Measurements from ENCODE around the gene OSBPL9. TPM values are rescaled to one million over a fixed set of nuclear protein-coding genes. Genes with fewer than 3 reads are reported as not detected.
"Not testable (repeated sequence)": the region's sequence is repeated elsewhere in the genome, so short reads cannot be mapped to it uniquely, and the experiment has no call there.

OSBPL9 gene
- total RNA-seq, 2 donors from 2014 or later = 60.0 to 60.8 TPM

DNA sequence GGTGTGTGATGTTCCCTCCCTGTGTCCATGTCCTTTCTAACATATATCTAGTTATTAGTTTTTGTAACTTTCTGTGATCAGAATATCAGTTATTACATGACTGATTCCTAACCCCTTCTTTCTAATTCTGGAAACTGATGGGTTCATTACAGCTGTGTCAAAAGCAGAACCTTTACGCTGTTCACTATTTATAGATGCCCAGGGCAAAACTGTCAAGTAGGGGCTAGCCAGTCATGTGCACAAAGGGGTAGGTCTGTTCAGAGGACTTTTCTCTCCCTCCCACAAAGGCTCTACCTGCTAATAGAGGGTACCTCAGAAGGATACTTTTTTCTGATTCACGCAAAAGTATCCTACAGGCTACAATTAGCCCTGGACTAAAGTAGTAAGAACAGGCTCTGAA lies 182.5 kb downstream of the OSBPL9 start:
- H3K27ac ChIP-seq = peak overlapping the region; percentile 23 to 60
- no peaks in the 10 kb centered on the region for H3K4me1 ChIP-seq
- H3K9me3 ChIP-seq = no peaks in the 10 kb centered on the region
- no peaks in the 10 kb centered on the region for H3K27me3 ChIP-seq
- peaks cover 47% of the 10 kb centered on the region for H3K36me3 ChIP-seq
- no peak for DNase-seq (ENCODE audit: low spot score)
- TF ChIP-seq, protein P1, sequence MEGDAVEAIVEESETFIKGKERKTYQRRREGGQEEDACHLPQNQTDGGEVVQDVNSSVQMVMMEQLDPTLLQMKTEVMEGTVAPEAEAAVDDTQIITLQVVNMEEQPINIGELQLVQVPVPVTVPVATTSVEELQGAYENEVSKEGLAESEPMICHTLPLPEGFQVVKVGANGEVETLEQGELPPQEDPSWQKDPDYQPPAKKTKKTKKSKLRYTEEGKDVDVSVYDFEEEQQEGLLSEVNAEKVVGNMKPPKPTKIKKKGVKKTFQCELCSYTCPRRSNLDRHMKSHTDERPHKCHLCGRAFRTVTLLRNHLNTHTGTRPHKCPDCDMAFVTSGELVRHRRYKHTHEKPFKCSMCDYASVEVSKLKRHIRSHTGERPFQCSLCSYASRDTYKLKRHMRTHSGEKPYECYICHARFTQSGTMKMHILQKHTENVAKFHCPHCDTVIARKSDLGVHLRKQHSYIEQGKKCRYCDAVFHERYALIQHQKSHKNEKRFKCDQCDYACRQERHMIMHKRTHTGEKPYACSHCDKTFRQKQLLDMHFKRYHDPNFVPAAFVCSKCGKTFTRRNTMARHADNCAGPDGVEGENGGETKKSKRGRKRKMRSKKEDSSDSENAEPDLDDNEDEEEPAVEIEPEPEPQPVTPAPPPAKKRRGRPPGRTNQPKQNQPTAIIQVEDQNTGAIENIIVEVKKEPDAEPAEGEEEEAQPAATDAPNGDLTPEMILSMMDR (IDR thresholded peaks at IDR 0.05) = no peak
- H3K4me3 ChIP-seq = no peak overlapping the region

DNA sequence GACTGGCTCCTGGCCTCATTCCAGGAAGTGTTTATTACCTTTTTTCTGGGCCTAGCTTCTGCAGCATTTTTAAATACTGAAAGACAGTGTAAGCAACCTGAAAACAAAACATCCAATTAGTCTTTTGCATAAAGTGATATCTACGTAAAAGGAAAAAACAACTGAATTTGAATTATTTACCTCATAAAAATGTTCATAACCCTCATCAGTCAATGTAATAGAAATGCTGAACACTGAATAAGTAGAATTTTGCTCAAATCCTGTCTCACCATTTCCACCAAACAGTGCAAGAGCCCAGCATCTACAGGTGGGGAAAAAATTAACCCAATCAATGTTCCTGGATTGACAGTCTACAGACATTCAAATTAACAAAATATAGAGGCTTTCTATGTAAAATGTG lies 197.6 kb downstream of the OSBPL9 start:
- Histone ChIP-seq H3K36me3 (peaks cover 52% of the 10 kb centered on the region), H3K4me1 (no peaks in the 10 kb centered on the region), H3K4me3 (no peak overlapping the region), H3K27ac (no peak overlapping the region), H3K27me3 (no peaks in the 10 kb centered on the region), H3K9me3 (no peaks in the 10 kb centered on the region)
- TF ChIP-seq, protein P1 (IDR thresholded peaks at IDR 0.05) = no peak
- no peak for DNase-seq (ENCODE audit: low spot score)

DNA sequence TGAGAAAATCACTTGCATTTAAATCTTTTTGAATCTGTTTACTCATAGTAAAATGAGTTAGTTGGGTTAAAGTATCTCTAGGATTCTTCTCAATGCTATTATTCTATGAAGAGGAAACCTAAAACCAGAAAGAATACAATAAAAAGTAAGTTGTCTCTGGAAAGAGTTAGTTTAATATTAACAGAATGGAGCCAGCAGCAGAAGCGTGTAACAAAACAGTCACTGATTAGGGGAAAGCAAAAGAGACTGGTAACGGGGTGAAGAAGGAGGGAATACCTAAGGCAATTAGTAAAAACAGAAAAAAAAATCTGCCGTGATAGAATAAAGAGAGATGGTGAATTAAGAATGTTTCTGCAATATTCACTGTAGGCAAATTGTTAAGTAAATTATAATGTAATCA lies 201.6 kb downstream of the OSBPL9 start:
- no peak for DNase-seq (ENCODE audit: low spot score)
- Histone ChIP-seq H3K4me3 (no peak overlapping the region), H3K36me3 (peaks cover 30% of the 10 kb centered on the region), H3K27me3 (no peaks in the 10 kb centered on the region), H3K27ac (no peak overlapping the region), H3K9me3 (no peaks in the 10 kb centered on the region), H3K4me1 (no peaks in the 10 kb centered on the region)
- TF ChIP-seq, protein P1 (IDR thresholded peaks at IDR 0.05) = no peak

DNA sequence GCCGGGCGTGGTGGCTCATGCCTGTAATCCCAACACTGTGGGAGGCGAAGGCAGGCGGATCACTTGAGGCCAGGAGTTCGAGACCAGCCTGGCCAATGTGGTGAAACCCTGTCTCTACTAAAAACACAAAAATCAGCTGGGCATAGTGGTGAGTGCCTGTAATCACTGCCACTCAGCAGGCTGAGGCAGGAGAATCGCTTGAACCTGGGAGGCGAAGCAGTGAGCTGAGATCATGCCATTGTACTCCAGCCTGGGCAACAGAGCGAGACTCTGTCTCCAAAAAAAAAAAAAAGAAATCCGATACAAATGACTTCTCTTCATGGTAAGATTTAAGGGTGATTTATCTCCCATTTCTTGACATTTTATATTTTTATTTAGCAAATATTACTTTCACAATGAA lies 202.1 kb downstream of the OSBPL9 start:
- not testable (repeated sequence) for H3K4me3 ChIP-seq; DNase-seq (ENCODE audit: low spot score); H3K27ac ChIP-seq; H3K27me3 ChIP-seq; H3K4me1 ChIP-seq; H3K9me3 ChIP-seq
- H3K36me3 ChIP-seq = peaks cover 27% of the 10 kb centered on the region

DNA sequence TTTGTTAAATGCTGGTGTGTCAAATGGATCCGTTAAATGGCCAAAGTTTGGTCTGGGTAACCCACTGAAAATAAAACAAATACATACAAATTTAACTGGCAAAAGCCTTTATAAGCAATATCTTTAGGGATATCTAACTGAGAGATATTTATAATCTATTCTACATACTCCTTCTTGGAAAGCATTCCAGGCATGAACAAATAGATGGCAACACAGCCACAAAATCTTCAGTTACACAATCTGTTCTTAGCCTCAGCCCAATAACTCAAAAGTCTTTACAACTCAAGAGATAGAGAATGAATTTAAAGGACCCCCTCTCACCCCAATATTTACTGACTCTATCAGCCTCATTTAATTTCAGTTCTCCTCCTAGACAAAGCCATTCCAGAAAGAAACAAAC lies 202.9 kb downstream of the OSBPL9 start:
- Histone ChIP-seq H3K27ac (no peak overlapping the region), H3K27me3 (no peaks in the 10 kb centered on the region), H3K4me1 (no peaks in the 10 kb centered on the region), H3K36me3 (peaks cover 26% of the 10 kb centered on the region), H3K4me3 (no peak overlapping the region), H3K9me3 (no peaks in the 10 kb centered on the region)
- DNase-seq (ENCODE audit: low spot score) = no peak
- TF ChIP-seq, protein P1 (IDR thresholded peaks at IDR 0.05) = no peak

DNA sequence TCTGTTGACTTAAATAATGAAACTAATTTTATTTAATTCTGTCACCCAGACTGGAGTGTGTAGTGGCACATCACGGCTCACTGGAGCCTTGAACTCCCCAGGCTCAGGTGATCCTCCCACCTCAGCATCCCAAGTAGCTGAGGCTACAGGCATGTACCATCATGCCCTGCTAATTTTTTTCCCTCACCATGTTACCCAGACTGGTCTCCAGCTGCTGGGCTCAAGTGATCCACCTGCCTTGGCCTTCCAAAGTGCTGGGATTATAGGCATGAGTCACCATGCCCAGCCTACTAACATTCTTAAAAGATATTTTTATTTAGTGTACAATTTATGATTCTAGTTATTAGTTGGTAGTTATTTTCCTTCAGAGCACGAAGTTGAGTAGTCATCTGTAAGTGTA lies 212.2 kb downstream of the OSBPL9 start:
- H3K4me1 ChIP-seq = no peaks in the 10 kb centered on the region
- H3K36me3 ChIP-seq = peaks cover 48% of the 10 kb centered on the region

More for the DNA sequence above, 212.2 kb downstream of the OSBPL9 start:
- TF ChIP-seq, protein P1 (IDR thresholded peaks at IDR 0.05) = no peak
- no peak for DNase-seq (ENCODE audit: low spot score)
- Histone ChIP-seq H3K9me3 (no peaks in the 10 kb centered on the region), H3K27ac (no peak overlapping the region), H3K4me3 (no peak overlapping the region), H3K27me3 (no peaks in the 10 kb centered on the region)
